ENCODE results near the gene BACE1-AS. TPM values are rescaled to one million over a fixed set of nuclear protein-coding genes. Genes with fewer than 3 reads are reported as not detected.
A peak's percentile ranks its signal among the peaks of the same experiment; 100 is the strongest.

BACE1-AS gene
- total and polyA plus RNA-seq, 2 donors (not counting 1 experiment from before 2014, with no cell fraction given) = 4.2 to 4.5 TPM

DNA sequence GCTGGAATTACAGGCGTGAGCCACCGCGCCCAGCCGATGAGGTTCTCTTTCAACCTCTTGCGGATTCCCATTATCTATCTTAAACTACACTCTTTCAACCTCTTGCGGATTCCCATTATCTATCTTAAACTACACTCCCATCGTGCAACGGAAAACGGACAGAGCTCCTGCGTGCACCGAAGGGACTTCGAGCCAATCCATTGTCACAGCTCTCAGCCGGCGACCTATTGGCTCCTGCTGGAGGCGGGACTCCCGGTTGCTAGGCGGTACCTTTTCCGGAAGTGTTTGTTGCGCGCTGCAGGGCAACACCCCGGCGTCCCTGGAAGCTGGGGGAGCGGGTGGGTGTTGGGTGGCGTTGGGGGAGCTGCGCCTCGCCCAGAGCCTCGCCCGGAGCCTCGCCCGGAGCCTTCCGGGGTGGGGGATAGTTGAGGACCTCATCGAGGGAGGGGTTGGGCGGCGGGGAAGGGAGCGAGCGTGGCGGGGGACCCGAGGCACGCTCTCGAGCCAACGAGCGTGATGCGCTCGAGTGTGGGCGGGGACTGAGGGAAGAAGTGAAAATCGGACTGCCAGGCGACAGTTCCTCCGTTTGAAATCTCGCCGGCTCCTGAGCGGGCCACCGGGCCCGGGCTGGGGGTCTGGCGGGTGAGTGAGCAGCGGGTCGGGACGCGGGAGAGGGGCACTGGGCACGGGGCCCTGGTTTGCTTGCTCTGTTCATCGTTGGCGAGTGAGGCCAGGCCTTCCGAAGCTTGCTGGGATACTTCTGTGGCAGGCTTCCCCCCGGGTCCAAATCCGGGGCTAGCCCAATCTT is 36.6 kb downstream of the BACE1-AS start, which contains the start of gene CEP164:
Gene CEP164 (plus strand): TSS at position 288 of the 808 bp plus-strand sequence. CDS start 10,733 bp downstream, outside the sequence.
- H2AFZ ChIP-seq (ENCODE audit: low read length) = peak within 1 kb of the TSS; percentile 75
- H3K9me3 ChIP-seq (ENCODE audit: control insufficient read depth, insufficient read depth, low read depth, low read length) = no peaks in the 10 kb centered on the region
- DNase-seq (ENCODE audit: low read depth in 2 of 2) = peak; percentile 97 to 98
- H4K20me1 ChIP-seq (ENCODE audit: control insufficient read depth, extremely low read depth, insufficient read depth, low read length) = no peaks in the 10 kb centered on the region
- TF ChIP-seq, protein P1, sequence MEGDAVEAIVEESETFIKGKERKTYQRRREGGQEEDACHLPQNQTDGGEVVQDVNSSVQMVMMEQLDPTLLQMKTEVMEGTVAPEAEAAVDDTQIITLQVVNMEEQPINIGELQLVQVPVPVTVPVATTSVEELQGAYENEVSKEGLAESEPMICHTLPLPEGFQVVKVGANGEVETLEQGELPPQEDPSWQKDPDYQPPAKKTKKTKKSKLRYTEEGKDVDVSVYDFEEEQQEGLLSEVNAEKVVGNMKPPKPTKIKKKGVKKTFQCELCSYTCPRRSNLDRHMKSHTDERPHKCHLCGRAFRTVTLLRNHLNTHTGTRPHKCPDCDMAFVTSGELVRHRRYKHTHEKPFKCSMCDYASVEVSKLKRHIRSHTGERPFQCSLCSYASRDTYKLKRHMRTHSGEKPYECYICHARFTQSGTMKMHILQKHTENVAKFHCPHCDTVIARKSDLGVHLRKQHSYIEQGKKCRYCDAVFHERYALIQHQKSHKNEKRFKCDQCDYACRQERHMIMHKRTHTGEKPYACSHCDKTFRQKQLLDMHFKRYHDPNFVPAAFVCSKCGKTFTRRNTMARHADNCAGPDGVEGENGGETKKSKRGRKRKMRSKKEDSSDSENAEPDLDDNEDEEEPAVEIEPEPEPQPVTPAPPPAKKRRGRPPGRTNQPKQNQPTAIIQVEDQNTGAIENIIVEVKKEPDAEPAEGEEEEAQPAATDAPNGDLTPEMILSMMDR (conservative IDR thresholded peaks at IDR 0.05 in 1 of 2, IDR thresholded peaks at IDR 0.05 in 1 of 2; ENCODE audit: low read depth in 1 of 2, low read length in 2 of 2) = no peak
- no peak for TF ChIP-seq EZH2 (IDR thresholded peaks at IDR 0.05; ENCODE audit: low read length, missing control alignments)
- H3K27me3 ChIP-seq (ENCODE audit: control insufficient read depth, insufficient read depth, low read length) = no peaks in the 10 kb centered on the region
- peaks cover 7% of the 10 kb centered on the region for H3K4me1 ChIP-seq (ENCODE audit: control insufficient read depth, extremely low read depth, insufficient read depth, low read length)
- peak within 1 kb of the TSS; percentile 94 for H3K27ac ChIP-seq (ENCODE audit: insufficient read depth, low read length)
- peak within 1 kb of the TSS; percentile 97 for H3K4me2 ChIP-seq (ENCODE audit: extremely low read depth, insufficient read depth, low read length)
- H3K9ac ChIP-seq (ENCODE audit: insufficient read depth, low read length) = peak within 1 kb of the TSS; percentile 97
- H3K79me2 ChIP-seq (ENCODE audit: control insufficient read depth, insufficient read depth, low read length) = peaks cover 12% of the 10 kb centered on the region
- peaks cover 1% of the 10 kb centered on the region for H3K36me3 ChIP-seq (ENCODE audit: control insufficient read depth, insufficient read depth, low read length)
- H3K4me3 ChIP-seq (replicated peaks in 1 of 4; ENCODE audit: control extremely low read depth in 1 of 4, insufficient read depth in 1 of 4, low read depth in 3 of 4, low read length in 4 of 4) = peak within 1 kb of the TSS; percentile 70 to 90 (median 84)

DNA sequence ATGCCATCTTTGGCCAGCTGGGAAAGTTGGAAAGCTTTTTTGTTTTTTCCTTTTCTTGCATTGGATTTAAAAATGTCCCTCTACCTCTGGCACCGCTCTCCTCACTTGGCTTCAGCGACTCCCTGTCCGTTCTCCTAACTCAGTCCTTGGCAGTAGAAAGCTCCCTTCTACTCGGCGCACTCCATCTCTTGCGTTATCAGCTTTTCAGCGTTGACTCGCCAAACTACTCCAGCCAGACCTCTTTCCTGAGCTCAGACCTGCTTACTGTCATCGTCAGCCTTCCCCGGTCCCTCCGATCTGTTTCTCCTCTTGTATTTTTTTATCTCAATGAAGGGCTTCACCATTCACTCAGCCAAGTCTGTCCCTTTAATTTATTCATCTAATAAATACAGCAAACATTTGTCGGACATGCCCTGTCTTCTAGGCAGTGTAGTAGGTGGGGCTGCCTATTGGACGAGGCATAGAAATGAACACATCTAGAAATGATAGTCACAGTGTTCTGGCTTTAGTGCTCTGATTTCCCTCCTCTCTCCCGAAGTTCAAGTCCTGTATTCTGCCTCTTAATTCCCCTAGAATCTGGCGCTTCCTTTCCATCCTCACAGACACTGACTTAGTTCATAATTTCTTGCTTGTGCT is 37.3 kb downstream of the BACE1-AS start:
- TF ChIP-seq EZH2 (IDR thresholded peaks at IDR 0.05; ENCODE audit: low read length, missing control alignments) = no peak
- TF ChIP-seq, protein P1 (conservative IDR thresholded peaks at IDR 0.05 in 1 of 2, IDR thresholded peaks at IDR 0.05 in 1 of 2; ENCODE audit: low read depth in 1 of 2, low read length in 2 of 2) = no peak
- Histone ChIP-seq H3K4me2 (ENCODE audit: extremely low read depth, insufficient read depth, low read length) (peak overlapping the region; percentile 97), H4K20me1 (ENCODE audit: control insufficient read depth, extremely low read depth, insufficient read depth, low read length) (no peaks in the 10 kb centered on the region), H3K79me2 (ENCODE audit: control insufficient read depth, insufficient read depth, low read length) (peaks cover 12% of the 10 kb centered on the region), H3K9ac (ENCODE audit: insufficient read depth, low read length) (peak overlapping the region; percentile 97), H3K4me3 (replicated peaks in 1 of 4; ENCODE audit: control extremely low read depth in 1 of 4, insufficient read depth in 1 of 4, low read depth in 3 of 4, low read length in 4 of 4) (peak overlapping the region; percentile 70 to 90 (median 84)), H3K27me3 (ENCODE audit: control insufficient read depth, insufficient read depth, low read length) (no peaks in the 10 kb centered on the region), H3K27ac (ENCODE audit: insufficient read depth, low read length) (peak overlapping the region; percentile 94), H3K36me3 (ENCODE audit: control insufficient read depth, insufficient read depth, low read length) (peaks cover 1% of the 10 kb centered on the region), H2AFZ (ENCODE audit: low read length) (peak overlapping the region; percentile 75), H3K9me3 (ENCODE audit: control insufficient read depth, insufficient read depth, low read depth, low read length) (no peaks in the 10 kb centered on the region), H3K4me1 (ENCODE audit: control insufficient read depth, extremely low read depth, insufficient read depth, low read length) (peaks cover 7% of the 10 kb centered on the region)
- peak; percentile 54 to 56 for DNase-seq (ENCODE audit: low read depth in 2 of 2)

DNA sequence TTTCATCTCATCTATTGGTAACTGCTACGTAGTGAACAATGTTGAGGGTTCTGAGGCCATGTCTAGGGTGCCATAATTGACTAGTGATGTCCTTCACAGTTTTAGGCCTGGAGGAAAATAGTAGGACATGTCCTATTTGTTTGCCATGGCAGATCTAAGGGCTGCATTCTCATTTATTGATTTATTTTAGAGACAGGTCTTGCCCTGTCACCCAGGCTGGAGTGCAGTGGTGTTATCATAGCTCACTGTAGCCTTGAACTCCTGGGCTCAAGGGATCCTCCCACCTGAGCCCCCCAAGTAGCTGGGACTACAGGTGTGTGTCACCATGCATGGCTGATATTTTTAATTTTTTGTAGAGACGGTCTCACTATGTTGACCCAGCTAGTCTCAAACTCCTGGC is 41.7 kb downstream of the BACE1-AS start:
- Histone ChIP-seq H3K27me3 (ENCODE audit: control insufficient read depth, insufficient read depth, low read length) (no peaks in the 10 kb centered on the region), H3K4me3 (replicated peaks in 1 of 4; ENCODE audit: control extremely low read depth in 1 of 4, insufficient read depth in 1 of 4, low read depth in 3 of 4, low read length in 4 of 4) (no peak overlapping the region), H3K4me2 (ENCODE audit: extremely low read depth, insufficient read depth, low read length) (no peak overlapping the region), H3K4me1 (ENCODE audit: control insufficient read depth, extremely low read depth, insufficient read depth, low read length) (peaks cover 7% of the 10 kb centered on the region), H3K27ac (ENCODE audit: insufficient read depth, low read length) (no peak overlapping the region), H2AFZ (ENCODE audit: low read length) (no peak overlapping the region), H4K20me1 (ENCODE audit: control insufficient read depth, extremely low read depth, insufficient read depth, low read length) (no peaks in the 10 kb centered on the region), H3K36me3 (ENCODE audit: control insufficient read depth, insufficient read depth, low read length) (peaks cover 7% of the 10 kb centered on the region), H3K9ac (ENCODE audit: insufficient read depth, low read length) (no peak overlapping the region), H3K79me2 (ENCODE audit: control insufficient read depth, insufficient read depth, low read length) (peaks cover 12% of the 10 kb centered on the region), H3K9me3 (ENCODE audit: control insufficient read depth, insufficient read depth, low read depth, low read length) (no peaks in the 10 kb centered on the region)
- no peak for DNase-seq (ENCODE audit: low read depth in 2 of 2)
- TF ChIP-seq, protein P1 (conservative IDR thresholded peaks at IDR 0.05 in 1 of 2, IDR thresholded peaks at IDR 0.05 in 1 of 2; ENCODE audit: low read depth in 1 of 2, low read length in 2 of 2) = no peak
- TF ChIP-seq EZH2 (IDR thresholded peaks at IDR 0.05; ENCODE audit: low read length, missing control alignments) = no peak
